K562 (cell line): ENCODE data around the gene SPOCD1. TPM values are rescaled to one million over a fixed set of nuclear protein-coding genes. Genes with fewer than 3 reads are reported as not detected.
A peak's percentile ranks its signal among the peaks of the same experiment; 100 is the strongest.

Experiments used
- ASH1L ChIP-seq: fragments of 450-650 bp; IDR thresholded peaks from 2 replicates; pipeline ENCODE4 v1.6.1; 2018; ENCODE audit warnings: borderline replicate concordance, mild to moderate bottlenecking, low read depth; ENCODE audit not compliant: partially characterized antibody
- EHMT2 ChIP-seq: fragments of 450-650 bp; IDR thresholded peaks from 2 replicates; pipeline ENCODE4 v1.6.1; 2018; ENCODE audit warnings: antibody characterized with exemption
- EP400 ChIP-seq: fragments of 450-650 bp; IDR thresholded peaks from 2 replicates; pipeline ENCODE4 v1.6.1; 2017; ENCODE audit warnings: antibody characterized with exemption, mild to moderate bottlenecking, moderate library complexity
- GABPA ChIP-seq: fragments of 200-800 bp; sonication (Bioruptor generic); conservative IDR thresholded peaks from 2 replicates; pipeline ENCODE4 v1.6.1; 2016; ENCODE audit warnings: low read depth, missing genetic modification characterization, missing compliant biosample characterization
- HIVEP1 ChIP-seq: fragments of 250-450 bp; sonication (Bioruptor Pico); IDR thresholded peaks from 2 replicates; pipeline ENCODE4 v1.4.0; 2020; ENCODE audit warnings: mild to moderate bottlenecking
- KDM5B ChIP-seq: fragments of 200-600 bp; sonication (generic); IDR thresholded peaks from 2 replicates; pipeline ENCODE4 v1.6.1; 2012; ENCODE audit warnings: low read depth, mild to moderate bottlenecking, moderate library complexity, low read length, control low read depth, inconsistent platforms; ENCODE audit not compliant: insufficient replicate concordance
- LCOR ChIP-seq: sonication (generic); formaldehyde crosslinking; IDR thresholded peaks from 2 replicates; pipeline ENCODE4 v1.8.0; 2022; ENCODE audit warnings: mild to moderate bottlenecking, missing genetic modification reagents
- MAZ ChIP-seq, 2 experiments: fragments of 450-650 bp in 1 of 2; sonication (generic) in 1 of 2; formaldehyde crosslinking; IDR thresholded peaks in 1 of 2; conservative IDR thresholded peaks in 1 of 2; 2 replicates each; pipeline versions ENCODE4 v1.4.0 to v1.5.0; 2020; ENCODE audit warnings: mild to moderate bottlenecking in 1 of 2, missing genetic modification reagents in 1 of 2
- PHF8 ChIP-seq: fragments of 200-600 bp; sonication (generic); IDR thresholded peaks from 2 replicates; pipeline ENCODE4 v1.6.1; 2012; ENCODE audit warnings: mixed run types, mild to moderate bottlenecking, inconsistent platforms, low read length, moderate library complexity, borderline replicate concordance
- PKNOX1 ChIP-seq: fragments of 450-650 bp; IDR thresholded peaks from 2 replicates; pipeline ENCODE4 v1.6.1; 2016
- SP2 ChIP-seq: IDR thresholded peaks from 2 replicates; pipeline ENCODE4 v1.6.1; 2011; ENCODE audit warnings: mild to moderate bottlenecking, low read depth, low read length, moderate library complexity; ENCODE audit not compliant: poor library complexity, severe bottlenecking; ENCODE audit errors: extremely low read depth
- STAT6 ChIP-seq: sonication (generic); formaldehyde crosslinking; IDR thresholded peaks from 2 replicates; pipeline ENCODE4 v1.8.1; 2023; ENCODE audit warnings: mild to moderate bottlenecking, missing genetic modification reagents
- TRIM24 ChIP-seq, 2 experiments: fragments of 450-650 bp; IDR thresholded peaks; 2 replicates each; pipeline ENCODE4 v1.6.1; 2016
- UBTF ChIP-seq, 2 experiments: IDR thresholded peaks; 2 replicates each; pipeline ENCODE4 v1.6.1; 2012; ENCODE audit warnings: improper control_type of control experiment in 2 of 2, low read depth in 2 of 2, low read length in 2 of 2, borderline replicate concordance in 1 of 2
- VEZF1 ChIP-seq: fragments of 200-800 bp; sonication (Bioruptor generic); IDR thresholded peaks from 2 replicates; pipeline ENCODE4 v1.6.1; 2017; ENCODE audit warnings: missing genetic modification characterization, missing compliant biosample characterization
- ZBTB2 ChIP-seq: fragments of 450-650 bp; IDR thresholded peaks from 2 replicates; pipeline ENCODE4 v1.6.1; 2016; ENCODE audit warnings: antibody characterized with exemption
- ZNF785 ChIP-seq: fragments of 250-450 bp; sonication (Bioruptor Pico); IDR thresholded peaks from 2 replicates; pipeline ENCODE4 v1.4.0; 2020; ENCODE audit warnings: mild to moderate bottlenecking
- polyA plus RNA-seq, 8 experiments: library from polyadenylated mRNA; depleted of rRNA in 4 of 8; stranded (reverse) in 5 of 8; unstranded in 3 of 8; fragments of >200 nt; fragmentation: Nextera tagmentation in 2 of 8; fragmentation: Illumina TruSeq in 1 of 8; extraction: Ambion mirVana in 2 of 8; extraction: Trizol in 1 of 8; gene quantifications; 2 replicates each; pipeline versions ENCODE4 v1.2.1 to v1.2.3, GENCODE V29; 2011 to 2014; ENCODE audit warnings: inconsistent platforms in 1 of 8, missing spikeins in 1 of 8
- total RNA-seq, 7 experiments: library from RNA; depleted of rRNA in 6 of 7; stranded (reverse); fragments of >200 nt in 6 of 7; fragmentation: Illumina TruSeq in 2 of 7; extraction: Trizol in 2 of 7; gene quantifications; 2 replicates each; pipeline versions ENCODE4 v1.2.1 to v1.2.3, GENCODE V29; 2011 to 2021; ENCODE audit warnings: low replicate concordance in 1 of 7

The SPOCD1 gene
- total and polyA plus RNA-seq, 9 of the 15 experiments (the other 6 are each of a cell fraction or from before 2014, with no cell fraction given): 0.03 to 0.71 (median 0.26) TPM; not detected in 1

- peak; percentile 92 for TF ChIP-seq ZBTB2
- peak; percentile 73; the same call in 1 of the 2 replicates for TF ChIP-seq LCOR (CRISPR knock-in tag)
- TF ChIP-seq STAT6: peak; percentile 66; the same call in 1 of the 2 replicates
- TF ChIP-seq PKNOX1: peak; percentile 98
- TF ChIP-seq SP2: peak; percentile 42
- no peak for TF ChIP-seq EHMT2
- peak; percentile 89 for TF ChIP-seq EP400
- peak in 1 of 2 experiments; percentile 59; a peak in 1 of 4 replicates for TF ChIP-seq TRIM24 (IDR thresholded peaks at IDR 0.05)
- TF ChIP-seq GABPA: peak; percentile 90
- TF ChIP-seq ZNF785 (CRISPR knock-in tag): no peak
- peak in 1 of 2 experiments; percentile 43; a peak in 1 of 4 replicates for TF ChIP-seq UBTF (IDR thresholded peaks at IDR 0.05; ENCODE audit: borderline replicate concordance in 1 of 2, low read depth in 2 of 2, low read length in 2 of 2)
- 0 out of 4 replicates have a peak, but pooled peaks of 1 of the 2 experiments have one; percentile 35 for TF ChIP-seq MAZ (CRISPR knock-in tag; conservative IDR thresholded peaks at IDR 0.05 in 1 of 2, IDR thresholded peaks at IDR 0.05 in 1 of 2)
- peak; percentile 78 for TF ChIP-seq KDM5B
- TF ChIP-seq HIVEP1 (CRISPR knock-in tag): 0 out of 2 replicates have a peak, but pooled peaks have one; percentile 18
- peak; percentile 64 for TF ChIP-seq ASH1L
- TF ChIP-seq VEZF1 (CRISPR knock-in tag): peak; percentile 68
- TF ChIP-seq PHF8: peak; percentile 97
Observed at GRCh38 chr1:31788138-31788824, 27.5 kb downstream of the SPOCD1 start (continued).
